ENCODE results near the gene COL17A1.

The COL17A1 gene

GRCh38 chr10:104096692-104097091, 11.0 kb upstream of the COL17A1 start:
- no peak for DNase-seq

DNA sequence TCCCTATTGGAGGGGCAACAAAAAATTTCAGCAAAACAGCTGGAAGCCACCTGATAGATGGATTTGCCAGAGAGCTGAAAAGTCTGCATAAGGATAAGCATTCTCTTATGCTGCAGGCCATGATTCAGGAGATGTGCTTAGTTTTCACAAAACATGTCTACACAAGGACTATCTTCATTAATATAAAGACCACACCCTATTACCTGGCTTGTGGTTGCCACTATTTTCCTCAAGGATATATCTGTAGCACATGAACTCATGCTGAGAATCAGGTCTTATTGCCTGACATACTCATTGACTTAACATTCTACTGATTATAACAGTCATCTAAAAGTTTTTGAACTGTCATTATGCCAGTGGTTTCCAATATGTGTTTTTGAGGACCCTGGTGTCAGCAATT, 7.1 kb upstream of the COL17A1 start:
- DNase-seq: no peak

- DNase-seq: no peak
Measured at GRCh38 chr10:104090611-104091010, 4.9 kb upstream of the COL17A1 start.

GRCh38 chr10:104089621-104090020, 3.9 kb upstream of the COL17A1 start:
- DNase-seq: no peak

- no peak for DNase-seq
Measured at GRCh38 chr10:104088239-104088638, 2.6 kb upstream of the COL17A1 start.

- no peak for DNase-seq
Measured at GRCh38 chr10:104084482-104085142, 1.1 kb downstream of the COL17A1 start.

- DNase-seq: no peak
Measured at GRCh38 chr10:104081998-104082397, 3.7 kb downstream of the COL17A1 start.

GRCh38 chr10:104080762-104081161, 4.9 kb downstream of the COL17A1 start:
- DNase-seq: peak; percentile 28

DNA sequence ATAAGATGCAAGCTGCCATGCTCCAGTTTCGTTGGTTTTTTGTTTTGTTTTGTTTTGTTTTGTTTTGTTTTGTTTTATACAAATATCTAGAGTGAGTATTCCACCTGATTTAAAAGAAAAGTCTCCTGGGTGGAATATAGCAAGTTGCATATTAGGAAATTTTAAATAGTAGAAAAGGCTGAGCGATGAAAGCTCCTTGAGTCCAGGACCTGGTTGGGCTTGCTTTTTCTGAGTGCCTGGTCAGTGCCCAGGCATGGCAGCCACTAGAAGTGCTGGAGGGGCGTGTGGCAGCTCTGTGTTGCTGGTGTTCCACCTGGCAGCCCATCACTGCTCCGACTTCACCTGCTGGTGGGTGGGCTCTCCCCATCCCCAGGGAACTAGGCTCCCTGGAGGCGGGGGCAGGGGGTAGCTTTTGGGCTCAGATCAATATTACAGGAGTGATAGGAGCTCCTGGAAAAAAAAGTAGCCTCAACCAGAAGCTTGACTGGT, 8.0 kb downstream of the COL17A1 start:
- no peak for DNase-seq

GRCh38 chr10:104077247-104077646, 8.4 kb downstream of the COL17A1 start:
- DNase-seq: no peak

DNA sequence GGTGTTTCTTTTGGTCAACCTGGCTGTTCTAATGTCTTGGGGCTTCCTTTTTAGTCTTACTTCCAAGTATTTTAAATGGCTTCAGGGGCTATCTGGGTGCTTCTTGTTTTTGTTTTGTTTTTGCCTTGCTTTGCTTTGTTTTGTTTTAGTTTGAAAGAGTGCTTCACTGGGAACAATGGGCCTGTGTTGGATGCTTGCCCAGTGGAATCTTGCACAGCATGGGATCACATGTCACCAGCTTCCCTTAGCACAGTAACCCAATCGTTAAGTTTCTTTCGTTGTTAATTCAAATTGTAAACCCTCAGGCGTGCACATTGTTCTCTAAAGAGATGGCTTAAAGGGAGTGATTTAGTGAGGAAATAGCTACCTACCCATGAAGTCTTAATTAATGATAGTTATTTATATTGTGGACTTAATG, 8.9 kb downstream of the COL17A1 start:
- DNase-seq: no peak

- DNase-seq: no peak
Measured at GRCh38 chr10:104074505-104074904, 11.2 kb downstream of the COL17A1 start.

- DNase-seq: no peak
Measured at GRCh38 chr10:104072786-104073185, 12.9 kb downstream of the COL17A1 start.

DNA sequence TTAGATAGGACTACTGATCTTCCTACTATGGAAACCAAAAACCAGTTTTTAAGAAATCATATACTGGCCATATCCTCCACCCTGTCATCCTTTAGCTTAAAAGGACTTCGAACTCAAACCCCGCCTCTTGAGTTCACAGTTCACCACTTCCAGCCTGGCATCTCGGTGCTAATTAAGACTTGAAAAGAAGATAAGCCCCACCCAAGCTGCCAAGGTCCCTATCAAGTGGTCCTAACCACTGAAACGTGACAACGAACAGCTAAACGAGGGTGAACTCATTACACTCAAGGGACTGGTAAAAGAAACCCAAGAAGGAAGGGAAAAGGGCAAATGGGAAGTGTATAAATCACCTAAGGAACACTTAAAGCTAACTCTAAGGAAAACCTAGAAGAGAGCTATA, 16.1 kb downstream of the COL17A1 start:
- DNase-seq: no peak

GRCh38 chr10:104067525-104067924, 18.2 kb downstream of the COL17A1 start:
- DNase-seq: no peak

DNA sequence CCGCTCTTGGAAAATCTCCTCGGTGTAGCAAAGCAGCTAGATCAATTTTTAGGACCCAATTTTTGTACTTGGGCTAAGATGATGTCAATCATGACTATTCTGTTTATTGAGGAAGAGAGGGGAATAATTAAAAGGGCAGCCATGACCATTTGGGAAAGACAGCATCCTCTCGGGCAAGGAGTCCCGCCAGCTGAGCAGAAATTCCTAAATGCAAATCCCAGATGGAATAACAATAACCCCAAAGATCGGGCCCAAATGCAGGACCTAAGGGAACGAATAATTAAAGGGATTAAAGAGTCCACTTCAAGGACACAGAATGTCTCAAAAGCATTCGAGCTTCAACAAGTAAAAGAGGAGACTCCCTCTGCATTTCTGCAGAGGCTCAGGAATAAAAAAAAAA, 18.7 kb downstream of the COL17A1 start:
- no peak for DNase-seq

DNA sequence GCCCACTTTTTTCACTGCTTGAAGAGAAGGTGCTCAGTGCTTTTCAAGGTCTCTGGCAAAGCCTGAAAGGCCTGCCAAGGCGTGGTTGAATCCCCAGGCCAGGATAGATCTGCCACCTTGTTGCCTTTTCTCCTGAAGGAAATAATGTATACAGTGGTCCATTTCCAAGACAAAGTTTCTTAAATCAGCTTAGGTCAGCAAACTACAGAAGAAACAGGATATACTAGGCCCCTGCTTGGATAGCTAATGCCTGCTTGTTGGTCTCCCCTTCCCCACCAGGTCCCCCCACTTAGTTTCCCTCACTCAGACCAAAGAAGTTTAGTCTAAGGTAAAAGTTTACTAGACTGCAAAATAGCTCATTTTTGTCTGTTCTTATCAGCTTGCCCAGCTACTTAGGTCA, 19.9 kb downstream of the COL17A1 start:
- DNase-seq: no peak

DNA sequence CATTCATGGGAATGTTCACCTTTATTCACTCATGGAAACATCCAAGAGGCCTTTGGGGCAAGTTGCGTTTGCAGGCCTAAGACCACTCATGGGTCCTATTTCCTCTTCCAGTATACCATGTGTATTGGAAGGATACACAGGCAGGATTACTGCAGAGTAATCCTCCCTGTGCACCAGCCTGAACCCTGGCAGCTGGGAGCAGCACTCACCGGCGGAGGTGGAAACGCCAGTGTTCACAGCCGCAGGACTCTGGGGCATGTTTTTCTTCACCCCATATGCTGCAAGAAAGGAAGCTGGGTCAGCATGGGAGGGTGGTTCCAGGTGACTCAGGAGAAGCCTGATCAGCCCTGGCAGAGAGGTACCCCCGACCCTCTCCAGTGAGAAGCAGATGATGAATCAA, 24.5 kb downstream of the COL17A1 start:
- no peak for DNase-seq

DNA sequence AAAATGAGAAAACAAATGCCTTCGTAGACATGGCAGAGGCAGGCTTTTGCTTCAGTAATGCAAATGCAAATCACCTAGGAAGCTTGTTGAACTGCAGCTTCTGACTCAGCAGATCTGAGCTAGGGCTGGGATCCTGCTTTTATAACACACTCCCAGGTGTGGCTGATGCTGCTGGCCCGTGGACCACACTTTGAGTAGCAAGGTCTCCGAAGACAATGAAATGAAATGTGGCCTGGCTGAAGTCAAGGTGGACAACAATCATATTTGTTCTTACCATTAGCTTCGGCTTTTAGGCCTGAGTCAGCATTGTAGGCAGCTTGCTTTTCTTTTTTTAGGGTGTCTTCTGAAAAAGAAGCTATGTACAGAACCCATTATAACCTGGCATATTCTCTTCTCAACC, 26.3 kb downstream of the COL17A1 start:
- DNase-seq: no peak

DNA sequence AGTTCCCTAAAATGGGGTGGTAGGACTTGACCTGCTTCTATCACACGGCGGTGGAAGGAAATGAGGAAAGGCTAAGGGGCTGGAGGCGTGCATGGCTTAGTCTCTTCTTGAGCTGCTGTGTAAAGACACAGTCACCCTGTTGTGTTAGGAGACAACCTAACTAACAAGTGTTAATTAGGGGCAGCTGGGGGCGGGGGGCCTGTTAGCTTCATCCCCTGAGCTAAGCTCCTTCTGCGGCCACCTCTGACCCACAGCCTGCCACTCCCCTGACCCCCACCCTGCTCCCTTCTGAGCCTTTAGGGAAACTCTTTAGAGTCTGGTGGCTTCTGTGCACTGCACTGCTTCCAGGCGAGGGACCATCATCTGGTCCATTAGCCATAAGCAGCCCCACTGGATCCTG, 28.0 kb downstream of the COL17A1 start:
- DNase-seq: no peak

DNA sequence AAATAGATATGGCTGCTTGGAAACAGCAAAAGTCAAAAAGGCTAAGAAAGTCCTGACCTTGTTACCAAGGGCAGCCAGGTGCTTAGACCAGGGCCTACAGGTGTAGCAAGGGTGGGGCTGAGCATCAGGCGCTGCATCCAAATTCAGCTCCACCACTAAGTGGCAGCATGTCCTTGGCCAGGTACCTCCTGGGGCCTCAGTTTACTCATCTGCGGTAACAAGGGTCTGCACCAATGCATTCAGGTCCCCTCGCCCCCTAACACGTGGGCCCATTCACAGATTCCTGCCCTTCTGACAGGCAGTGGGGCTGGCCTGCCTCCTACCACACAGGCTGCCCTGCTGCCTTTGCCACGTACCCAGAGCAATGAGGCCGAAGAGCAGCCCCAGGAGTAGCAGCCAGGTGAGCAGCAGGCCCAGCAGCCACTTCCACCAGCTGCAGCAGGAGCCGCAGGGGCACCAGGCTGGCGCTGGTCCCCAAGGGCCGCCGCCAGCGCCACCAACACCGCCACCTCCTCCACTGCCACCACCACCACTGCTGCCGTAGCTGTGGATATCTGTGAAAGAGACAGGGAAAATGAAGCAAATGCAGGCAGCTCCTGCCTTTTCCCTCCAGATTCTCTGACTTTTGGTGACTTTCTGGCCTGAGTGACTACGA, 28.9 kb downstream of the COL17A1 start:
- no peak for DNase-seq

- no peak for DNase-seq
Measured at GRCh38 chr10:104054430-104054829, 31.2 kb downstream of the COL17A1 start.

DNA sequence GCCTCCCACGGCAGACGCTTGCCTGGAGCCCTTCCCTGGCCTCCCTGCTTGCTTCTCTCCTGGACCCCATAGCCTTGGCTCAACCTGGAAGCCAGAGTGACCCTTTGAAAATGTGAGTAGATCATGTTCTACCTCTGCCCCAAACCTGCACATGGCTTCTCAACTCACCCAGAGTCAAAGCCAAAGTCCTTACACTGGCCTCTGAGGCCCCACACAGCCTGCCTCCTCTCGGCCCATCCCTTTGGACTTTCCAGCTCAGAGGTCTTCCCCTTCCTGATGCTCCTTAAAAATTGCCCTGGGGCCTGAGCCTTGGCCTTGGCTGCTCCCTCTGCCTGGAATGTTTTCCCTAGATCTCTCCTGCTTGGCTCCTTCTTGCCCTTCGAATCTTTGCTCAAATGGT, 32.5 kb downstream of the COL17A1 start:
- no peak for DNase-seq

- DNase-seq: no peak
Measured at GRCh38 chr10:104052431-104052830, 33.2 kb downstream of the COL17A1 start.

Data from CD4-positive, alpha-beta T cell treated with Interleukin-17A for 1 hour (primary cell).